HL-60/S4 treated with retinoic acid at 250 ng/mL for 4 days and 3 days (cell line): Measurements from ENCODE around the gene TARS2.

Experiments used
- in situ Hi-C: fragments of 300-500 bp; cut with MboI; formaldehyde crosslinking; loops from 2 replicates; pipeline ENCODE4 v1.7.0; 2022; ENCODE audit warnings: low sequenced_read_pairs

The TARS2 gene

DNA sequence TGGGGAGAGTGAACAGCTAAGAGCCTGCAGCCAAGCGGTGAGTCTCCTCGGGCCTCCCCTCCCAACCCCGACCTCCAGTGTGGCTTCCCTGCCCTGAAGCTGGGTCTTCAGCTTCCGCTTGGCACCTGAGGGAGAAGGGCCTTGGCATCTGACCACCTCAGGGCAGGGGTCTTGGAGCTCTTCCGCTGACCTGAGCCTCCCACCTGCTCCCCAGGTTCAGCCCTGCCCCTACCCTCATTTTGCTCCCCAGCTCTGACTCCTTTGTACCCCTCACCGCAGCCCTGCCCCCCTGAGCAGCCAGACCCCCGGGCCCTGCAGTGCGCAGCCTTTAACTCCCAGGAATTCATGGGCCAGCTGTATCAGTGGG, 66.8 kb downstream of the TARS2 start:
- in situ Hi-C loops = loop anchor here (10.0 kb wide), 1 partner anchor 299 kb away; the partner anchor contains the start of gene CA14

DNA sequence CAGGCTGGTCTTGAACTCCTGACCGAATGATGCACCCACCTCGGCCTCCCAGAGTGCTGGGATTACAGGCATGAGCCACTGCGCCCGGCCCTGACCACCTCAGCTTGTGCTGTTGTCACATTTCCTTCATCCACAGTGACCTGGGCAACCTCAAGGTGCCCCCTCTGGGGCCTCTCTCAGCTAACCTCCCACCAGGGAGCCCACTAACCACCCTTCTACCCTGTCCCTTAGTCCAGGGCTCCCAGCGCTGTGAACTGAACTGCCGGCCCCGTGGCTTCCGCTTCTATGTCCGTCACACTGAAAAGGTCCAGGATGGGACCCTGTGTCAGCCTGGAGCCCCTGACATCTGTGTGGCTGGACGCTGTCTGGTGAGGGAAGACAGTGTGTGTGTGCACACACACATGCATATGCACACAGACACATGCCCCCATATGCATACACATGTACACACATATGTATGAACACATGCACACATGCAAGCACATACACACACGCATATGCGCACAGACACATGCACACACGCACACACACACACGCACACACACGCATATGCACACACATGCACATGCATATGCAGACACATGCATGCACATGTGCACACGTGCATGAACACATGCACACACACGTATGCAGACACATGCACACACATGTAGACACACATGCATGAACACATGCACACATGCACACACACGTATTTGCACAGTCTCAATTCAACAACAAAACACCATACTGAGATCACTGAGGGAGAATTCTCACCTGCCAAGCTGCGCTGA, 68.2 kb downstream of the TARS2 start:
- in situ Hi-C loops = loop anchor here (10.0 kb wide), 1 partner anchor 301 kb away; the partner anchor contains the start of gene CA14

DNA sequence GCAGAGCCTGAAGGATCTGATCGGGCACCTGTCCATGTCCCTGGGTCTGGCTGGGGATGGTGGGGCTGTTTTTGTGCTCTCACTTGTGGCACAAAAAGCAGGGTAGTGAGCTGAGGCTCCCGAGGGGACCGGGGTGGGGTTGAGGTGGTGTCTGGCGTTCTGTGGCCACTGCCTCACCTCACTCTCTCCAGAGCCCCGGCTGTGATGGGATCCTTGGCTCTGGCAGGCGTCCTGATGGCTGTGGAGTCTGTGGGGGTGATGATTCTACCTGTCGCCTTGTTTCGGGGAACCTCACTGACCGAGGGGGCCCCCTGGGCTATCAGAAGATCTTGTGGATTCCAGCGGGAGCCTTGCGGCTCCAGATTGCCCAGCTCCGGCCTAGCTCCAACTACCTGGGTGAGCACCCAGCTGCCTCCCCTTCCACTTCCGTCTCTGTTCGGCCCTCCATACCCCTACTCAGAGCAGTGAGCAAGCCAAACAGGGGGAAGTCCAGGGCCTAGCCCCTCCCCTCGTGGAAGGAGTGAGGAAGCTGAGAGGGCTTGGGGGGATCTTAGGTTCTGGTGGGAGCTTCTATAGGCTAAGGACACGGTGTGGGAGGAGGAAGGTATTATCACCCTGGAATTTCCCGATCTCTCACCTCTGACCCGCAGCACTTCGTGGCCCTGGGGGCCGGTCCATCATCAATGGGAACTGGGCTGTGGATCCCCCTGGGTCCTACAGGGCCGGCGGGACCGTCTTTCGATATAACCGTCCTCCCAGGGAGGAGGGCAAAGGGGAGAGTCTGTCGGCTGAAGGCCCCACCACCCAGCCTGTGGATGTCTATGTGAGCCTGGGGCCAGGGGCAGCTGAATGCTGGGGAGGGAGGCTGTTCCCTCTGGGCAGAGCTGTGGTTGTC, 69.0 kb downstream of the TARS2 start:
- in situ Hi-C loops = loop anchor here (10.0 kb wide), 1 partner anchor 301 kb away; the partner anchor contains the start of gene CA14

GRCh38 chr1:150557065-150557600, 69.9 kb downstream of the TARS2 start:
- in situ Hi-C loops = loop anchor here (10.0 kb wide), 1 partner anchor 302 kb away; the partner anchor contains the start of gene CA14
